Effector CD4-positive, alpha-beta T cell (primary cell): ENCODE measurements around the gene RNF169.
A peak's percentile ranks its signal among the peaks of the same experiment; 100 is the strongest.

Source experiments
- DNase-seq: peaks from one replicate; pipeline ENCODE4 v3.0.0-alpha.2; 2020
- total RNA-seq: gene quantifications from one replicate; lab custom pipeline; 2026; lab: John Stamatoyannopoulos, UW

RNF169 gene
- 108 reads per million, percentile 84 among the genes with 10 or more reads in this experiment for total RNA-seq

DNA sequence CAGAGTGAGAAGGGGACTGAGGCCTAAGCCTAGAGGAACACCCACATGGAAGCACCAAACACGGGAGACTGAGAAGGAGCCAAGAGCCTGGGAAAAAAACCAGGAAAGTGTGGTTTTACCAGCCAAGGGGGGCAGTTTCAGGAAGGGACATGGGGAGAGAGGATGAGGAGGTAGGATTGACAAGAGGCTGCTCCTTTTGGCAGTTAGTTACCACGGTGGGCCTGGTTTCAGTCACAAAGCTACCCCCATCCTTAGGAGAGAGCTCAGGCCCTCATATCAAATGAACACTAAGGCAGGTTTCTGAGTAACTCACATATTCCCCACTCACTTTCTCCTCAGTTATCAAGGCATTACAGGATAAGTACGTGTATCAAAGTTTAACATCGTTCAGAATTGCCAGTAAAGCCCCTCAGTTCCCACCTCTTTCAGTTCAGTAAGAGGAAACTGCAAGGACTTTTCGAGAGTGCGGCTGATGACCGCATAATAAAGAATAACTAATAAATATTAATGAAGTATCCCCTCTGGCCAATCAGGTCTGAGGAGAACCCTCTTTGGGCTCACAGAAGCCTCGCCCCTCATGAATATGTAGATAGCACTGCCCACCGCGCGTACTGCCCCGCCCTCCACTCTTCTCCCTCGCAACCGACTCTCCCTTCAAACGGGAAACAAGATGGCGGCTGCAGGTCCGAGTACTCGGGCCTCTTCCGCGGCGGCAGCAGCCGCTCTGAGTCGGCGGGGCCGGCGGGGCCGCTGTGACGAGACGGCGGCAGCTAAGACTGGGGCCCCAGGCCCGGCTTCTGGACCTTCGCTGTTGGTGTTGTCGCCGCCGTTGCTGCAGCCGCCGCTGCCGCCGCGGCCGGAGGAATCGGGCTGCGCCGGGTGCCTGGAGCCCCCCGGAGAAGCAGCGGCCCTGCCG is at the start of gene RNF169:
Gene RNF169 (plus strand): TSS at position 639 of the 916 bp plus-strand sequence. CDS start 32 bp downstream, at position 671.
- peak; percentile 85 for DNase-seq

DNA sequence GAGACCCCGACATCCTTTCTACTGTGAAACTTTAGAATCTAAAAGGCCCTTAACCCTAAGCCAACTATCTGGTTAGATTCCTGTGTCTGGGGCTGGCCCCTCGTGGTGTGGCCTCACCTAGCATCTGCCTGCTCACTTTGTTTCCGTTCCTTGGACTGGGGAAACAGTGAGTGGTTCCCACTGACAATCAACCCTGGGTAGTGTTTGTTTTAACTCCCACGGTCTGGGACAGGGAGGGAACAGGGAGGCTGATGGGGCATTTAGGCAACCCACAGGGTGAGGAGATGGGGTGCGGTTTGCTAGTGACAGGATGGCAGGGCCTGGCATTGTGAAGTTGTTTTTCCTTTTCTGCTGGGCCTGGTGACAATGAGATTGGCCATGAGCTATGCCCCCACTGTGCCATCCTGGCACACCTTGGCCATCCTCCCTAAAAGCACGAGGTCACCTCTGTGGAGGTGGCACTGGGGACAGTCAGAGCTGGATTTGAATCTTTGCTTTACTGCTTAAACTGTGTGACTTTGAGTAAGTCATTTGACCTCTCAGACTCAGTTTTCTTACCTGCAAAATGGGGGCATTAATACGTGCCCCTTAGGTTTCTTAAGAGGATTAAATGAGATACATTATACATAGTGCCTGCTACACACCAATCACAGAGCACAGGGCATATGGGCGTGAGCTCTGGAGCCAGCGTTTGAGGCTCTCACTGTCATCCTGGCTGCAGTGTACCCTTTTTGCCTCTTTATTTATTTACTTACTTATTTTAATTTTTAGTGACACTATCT is 48.8 kb upstream of the RNF169 start:
- no peak for DNase-seq

DNA sequence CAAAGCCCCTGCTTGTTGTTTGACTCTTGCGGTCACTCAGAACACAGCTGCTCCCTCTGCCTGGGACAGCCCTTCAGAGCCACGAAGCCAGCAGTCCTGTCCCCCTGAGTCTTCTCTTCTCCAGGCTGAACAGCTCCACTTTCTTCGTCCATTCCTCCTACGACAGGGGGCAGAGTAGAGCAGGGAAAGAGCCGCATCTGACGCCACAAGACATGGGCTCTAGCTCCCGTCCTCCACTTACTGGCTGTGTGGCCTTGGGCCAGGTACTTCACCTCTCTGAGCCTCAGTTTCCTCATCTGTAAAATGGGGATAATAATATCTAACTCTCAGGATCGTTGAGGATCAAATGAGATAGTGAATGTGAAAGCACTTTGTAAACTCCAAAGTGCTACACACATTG is 47.3 kb upstream of the RNF169 start:
- no peak for DNase-seq

DNA sequence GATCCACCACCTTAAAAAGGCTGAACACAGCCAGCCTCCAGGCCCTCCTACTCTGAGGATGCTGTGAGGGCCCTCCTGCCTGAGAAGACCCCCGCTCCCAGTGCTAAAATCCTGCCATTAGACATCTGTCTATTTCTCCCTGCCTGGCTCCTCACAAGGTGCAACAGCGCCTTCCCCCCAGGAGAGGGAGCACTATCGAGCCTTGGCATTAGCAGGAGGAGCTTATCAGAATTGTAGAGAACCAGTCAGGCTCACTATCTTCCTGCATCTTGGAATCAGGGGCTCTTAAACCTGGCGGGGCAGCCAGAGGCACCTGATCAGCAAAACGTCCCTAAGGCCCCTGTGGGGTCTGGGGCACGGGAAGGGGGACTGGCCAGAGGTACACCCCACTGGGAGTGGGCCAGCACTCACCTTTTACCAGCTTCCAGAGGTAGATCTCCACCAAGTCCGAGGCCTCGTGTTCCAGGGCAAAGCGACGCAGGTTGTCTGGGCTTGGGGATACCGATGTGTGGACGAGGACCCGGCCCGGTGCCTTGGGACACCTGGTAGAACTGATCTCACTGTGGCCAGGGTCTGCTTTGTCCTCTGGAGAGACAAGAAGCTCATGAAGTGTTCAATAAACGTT is 46.2 kb upstream of the RNF169 start:
- DNase-seq = peak; percentile 36

DNA sequence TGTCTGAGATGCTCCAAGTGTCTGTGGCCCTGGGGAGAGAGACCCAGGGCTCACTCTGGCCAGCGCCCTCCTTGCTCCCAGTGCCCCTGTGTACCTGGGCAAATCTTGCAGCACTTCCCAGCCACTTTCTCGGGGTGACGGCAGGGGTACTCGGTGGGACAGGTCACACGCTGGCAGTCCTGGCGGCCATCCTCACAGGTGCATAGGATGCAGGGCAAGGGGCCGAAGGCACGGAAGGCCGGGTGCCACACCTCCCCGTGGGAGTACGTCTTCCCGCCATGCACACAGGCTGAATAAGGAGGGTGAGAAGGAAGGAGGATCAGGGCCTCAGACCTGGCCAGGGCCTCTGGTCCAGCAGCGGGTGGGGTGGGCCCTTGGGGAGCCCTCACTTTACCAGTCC is 45.4 kb upstream of the RNF169 start:
- no peak for DNase-seq

DNA sequence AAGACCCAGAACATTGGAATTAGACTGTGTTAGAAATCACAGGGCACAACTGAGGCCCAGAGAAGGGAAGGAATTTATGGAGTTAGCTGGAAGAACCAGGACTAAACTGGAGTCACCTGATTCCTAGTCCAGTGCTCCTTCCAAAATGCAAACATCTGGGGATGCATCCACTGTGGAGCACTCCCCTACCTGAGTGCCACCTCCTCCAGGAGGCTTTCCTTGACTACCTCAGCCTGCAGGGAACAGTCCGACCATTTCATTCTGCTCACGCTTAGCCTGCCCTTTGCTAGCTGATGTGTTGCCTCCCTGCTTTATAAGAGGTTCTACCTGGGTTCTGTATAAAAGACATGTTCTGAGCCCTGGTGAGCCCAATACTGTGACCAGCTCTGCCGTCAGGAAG is 41.5 kb upstream of the RNF169 start:
- DNase-seq = no peak

GRCh38 chr11:74707602-74708510 is 40.8 kb upstream of the RNF169 start:
- DNase-seq = no peak

DNA sequence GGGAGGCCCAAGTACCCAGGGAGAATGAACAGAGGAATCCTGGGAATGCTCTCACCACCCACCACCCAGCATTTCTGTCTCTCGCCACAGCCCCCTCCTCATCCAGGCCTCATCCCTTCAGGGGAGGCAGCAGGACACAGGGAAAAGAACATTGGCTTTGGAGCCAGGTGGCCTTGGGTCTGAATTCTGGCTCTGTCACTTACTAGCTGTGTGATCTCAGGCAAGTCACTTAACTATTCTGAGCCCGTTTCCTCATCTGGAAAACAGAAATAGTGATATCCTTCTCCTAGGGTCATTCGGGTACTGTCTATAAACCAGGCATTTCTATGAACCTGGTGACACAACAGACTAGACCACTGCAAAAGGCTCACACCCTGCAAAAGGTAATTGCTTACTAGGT is 39.5 kb upstream of the RNF169 start:
- no peak for DNase-seq

- DNase-seq = no peak
Observed at GRCh38 chr11:74710281-74710938, 38.2 kb upstream of the RNF169 start.

DNA sequence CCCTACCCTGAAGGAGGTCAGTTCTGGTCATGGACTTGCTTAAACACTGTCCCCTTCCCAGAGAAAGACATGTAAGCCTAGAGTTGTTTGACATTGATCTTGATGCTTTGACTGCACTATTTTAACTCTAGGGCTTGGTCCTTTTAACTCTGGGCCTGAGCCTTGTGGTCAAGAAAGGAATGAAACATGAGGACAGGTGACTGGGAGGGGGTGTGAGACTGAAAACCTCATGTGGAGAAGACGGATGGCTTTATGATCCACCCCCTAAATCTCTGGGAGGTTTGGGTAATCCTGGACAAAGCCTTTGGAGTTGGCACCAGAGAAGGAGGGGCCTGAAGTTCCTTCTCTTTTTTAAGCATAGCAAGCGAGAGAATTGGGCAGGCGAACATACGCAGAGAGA is 35.0 kb upstream of the RNF169 start:
- no peak for DNase-seq

GRCh38 chr11:74714904-74715303 is 33.7 kb upstream of the RNF169 start:
- no peak for DNase-seq

DNA sequence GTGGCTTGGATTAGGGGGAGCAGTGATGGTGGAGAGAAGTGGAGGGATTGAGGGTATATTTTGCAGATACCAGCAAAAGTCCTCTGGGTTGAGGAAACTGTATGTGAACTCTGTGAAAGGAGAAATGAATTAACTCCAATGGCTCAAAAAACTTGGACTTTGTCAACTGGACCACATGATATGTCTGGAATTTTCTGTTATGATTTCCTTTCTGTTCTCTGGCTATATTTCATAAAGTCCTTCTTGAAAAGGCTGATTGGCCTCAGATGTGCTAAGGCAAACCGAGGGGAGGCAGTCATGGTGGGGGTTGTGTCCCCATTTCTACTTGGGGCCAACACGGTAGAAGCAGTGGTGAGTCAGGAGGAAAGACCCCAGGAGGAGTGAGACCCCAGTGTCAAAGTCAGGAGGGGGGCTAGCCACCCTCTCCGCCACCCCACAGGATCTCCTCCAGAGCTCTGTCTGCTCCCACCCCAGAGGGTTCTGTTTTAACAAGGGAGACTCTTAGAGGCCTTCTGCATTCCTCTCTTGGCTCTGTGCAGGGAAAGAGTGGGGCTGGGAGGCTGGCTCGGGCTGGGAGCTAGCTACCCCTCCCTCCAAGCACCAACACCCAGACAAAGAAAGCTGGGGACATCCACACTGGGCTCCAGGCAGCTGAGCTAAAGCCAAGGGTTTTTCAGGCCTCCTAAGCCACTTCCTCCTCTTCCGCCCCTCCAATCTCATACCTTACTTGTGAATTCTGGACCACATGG is 31.3 kb upstream of the RNF169 start:
- no peak for DNase-seq

- no peak for DNase-seq
Observed at GRCh38 chr11:74719011-74719410, 29.6 kb upstream of the RNF169 start.

DNA sequence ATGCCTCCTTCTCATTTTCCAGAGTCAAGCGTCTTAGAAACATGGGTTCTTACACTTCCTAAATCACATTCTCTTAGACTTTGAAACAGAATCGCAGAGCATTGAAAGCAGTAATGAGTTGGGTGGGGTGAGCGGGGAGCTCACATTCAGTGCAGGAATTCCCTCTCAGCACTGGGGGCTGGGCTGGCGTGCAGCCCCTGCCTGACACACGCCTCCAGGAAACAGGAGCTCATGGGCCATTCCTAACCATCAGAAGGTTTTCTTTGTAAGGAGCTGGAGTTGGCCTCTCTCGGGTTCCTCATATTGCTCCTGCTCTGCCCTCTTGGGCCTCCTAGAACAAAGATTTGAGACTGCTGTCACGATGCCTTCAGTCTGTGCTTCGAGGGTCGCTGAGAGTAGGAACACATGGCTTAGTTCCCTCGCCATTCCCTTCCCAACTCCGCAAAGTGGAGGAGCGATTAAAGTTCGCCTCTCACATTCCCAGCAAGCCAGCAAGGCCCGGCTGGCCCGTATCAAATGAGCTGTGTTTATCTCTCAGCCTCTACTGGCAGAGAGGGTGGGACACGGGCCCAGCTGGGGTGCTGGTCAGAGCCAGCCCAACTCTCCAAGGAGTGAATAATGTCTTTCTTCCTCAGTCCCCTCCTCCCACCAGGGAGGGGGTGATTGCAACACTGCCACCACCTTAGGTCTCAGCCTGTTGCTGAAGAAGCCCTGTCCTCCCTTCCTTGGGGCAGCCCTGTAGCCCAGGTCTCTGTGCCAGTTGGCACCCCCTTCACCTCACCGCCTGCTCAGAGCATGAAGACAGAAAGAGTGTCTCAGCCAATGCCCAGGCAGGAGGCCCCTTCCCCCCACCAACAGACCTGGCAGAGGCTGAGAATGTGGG is 27.8 kb upstream of the RNF169 start:
- no peak for DNase-seq

DNA sequence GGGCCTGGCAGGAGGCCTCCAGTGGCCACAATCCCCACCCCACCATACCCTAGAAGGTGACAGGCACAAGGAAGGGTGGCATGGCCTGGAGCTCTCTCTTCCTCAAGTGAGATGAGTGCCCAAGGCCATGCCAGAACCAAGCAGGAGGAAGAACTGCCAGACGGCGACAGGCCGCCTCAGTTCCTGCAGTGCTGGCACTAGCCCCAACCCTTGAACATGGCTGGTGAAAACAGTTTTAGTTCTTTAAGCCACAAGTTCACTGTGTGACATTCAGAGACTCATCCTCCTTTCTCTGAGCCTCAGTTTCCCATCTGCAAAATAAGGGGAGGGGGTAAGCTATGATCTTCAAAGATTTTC is 27.2 kb upstream of the RNF169 start:
- no peak for DNase-seq

DNA sequence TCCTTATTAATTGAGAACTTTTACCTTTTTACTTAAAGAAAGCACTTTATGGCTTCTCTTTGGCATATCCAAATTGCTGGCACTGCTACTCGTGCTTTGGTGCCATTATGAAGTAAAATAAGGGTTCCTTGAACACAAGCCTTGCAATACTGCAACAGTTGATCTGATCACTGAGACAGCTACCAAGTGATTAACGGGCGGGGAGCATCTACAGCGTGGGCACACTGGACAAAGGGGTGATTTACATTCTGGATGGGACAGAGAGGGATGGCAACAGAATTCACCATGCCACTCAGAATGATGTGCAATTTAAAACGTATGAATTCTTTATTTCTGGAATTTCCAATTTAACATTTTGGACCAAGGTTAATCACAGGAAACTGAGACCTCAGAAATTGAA is 25.1 kb upstream of the RNF169 start:
- DNase-seq = no peak

DNA sequence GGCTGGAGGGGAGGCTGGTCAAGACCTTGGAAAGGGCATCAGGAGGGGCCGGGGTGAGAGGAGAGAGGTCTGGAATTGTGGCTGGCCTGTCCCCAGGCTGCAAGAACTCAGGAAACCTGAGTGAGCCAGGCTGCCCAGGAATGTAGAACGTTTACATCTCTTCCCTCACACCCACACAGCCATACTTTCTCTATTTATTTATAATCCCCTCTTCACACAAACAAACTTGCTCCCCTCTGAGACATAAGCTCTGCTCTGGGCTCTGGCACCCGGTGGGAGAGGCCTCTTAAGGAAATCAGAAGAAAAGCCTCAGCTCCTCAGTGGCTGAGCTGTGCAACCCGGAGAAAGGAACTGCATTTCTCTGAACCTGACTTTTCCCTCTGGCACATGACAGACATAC is 22.9 kb upstream of the RNF169 start:
- DNase-seq = no peak

DNA sequence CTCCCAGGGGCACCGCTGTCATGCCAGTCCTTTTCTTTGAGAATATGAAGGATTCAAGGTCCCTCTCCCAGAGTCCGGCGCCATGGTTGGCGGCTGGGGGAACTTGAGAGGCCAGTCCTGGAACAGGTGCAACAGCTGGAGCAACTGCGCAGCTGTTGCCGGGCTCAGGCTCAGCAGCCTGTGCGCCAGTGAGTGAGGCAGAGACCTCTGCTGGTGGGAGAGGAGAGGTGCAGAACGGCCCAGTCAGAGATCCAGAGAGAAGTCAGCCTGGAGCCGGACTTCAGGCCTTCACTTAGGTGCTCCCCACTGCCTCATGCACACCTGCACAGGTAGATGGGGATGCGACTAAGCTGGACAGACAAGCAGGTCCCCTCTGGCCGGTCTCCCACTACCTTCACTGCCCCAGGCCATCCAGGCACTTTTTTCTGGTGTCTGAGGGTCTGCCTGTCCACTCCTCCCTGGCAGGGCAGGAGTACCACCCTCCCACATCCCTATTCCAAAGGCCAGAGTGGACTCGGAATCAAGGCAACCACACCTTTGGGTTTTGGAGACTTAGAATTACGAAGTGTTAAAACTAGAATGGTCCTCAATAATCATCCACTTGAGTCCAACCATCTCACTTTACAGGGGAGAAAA is 22.0 kb upstream of the RNF169 start:
- peak; percentile 34 for DNase-seq

GRCh38 chr11:74729397-74729796 is 19.3 kb upstream of the RNF169 start:
- DNase-seq = no peak
